Stomach (tissue), 9 donors: ENCODE results near the gene ANXA2. TPM values are rescaled to one million over a fixed set of nuclear protein-coding genes. Genes with fewer than 3 reads are reported as not detected.
A peak's percentile ranks its signal among the peaks of the same experiment; 100 is the strongest.

Experiments used
- DNase-seq, 2 donors: peaks; one replicate each; pipeline versions ENCODE4 v3.0.0 to v3.0.0-alpha.2; 2013 to 2019
- H3K27ac ChIP-seq, 5 donors: fragments of 200-600 bp in 4 of 5; sonication (generic) in 4 of 5; one replicate each; pipeline ENCODE4 v1.5.1; 2013 to 2019; ENCODE audit warnings: mild to moderate bottlenecking in 1 of 5, moderate library complexity in 1 of 5
- H3K27me3 ChIP-seq, 3 donors: fragments of 200-600 bp; sonication (generic); one replicate each; pipeline ENCODE4 v1.5.1; 2017 to 2019; ENCODE audit warnings: mixed run types in 1 of 3
- H3K36me3 ChIP-seq, 4 donors: fragments of 200-600 bp; sonication (generic); 1 replicate in 3 of 4; 2 replicates in 1 of 4; pipeline ENCODE4 v1.5.1; 2016 to 2019
- H3K4me1 ChIP-seq, 4 donors: fragments of 200-600 bp; sonication (generic); one replicate each; pipeline ENCODE4 v1.5.1; 2016 to 2019
- H3K4me3 ChIP-seq, 4 donors: fragments of 200-600 bp; sonication (generic) in 3 of 4; one replicate each; pipeline ENCODE4 v1.5.1; 2016 to 2019; ENCODE audit warnings: mild to moderate bottlenecking in 1 of 4
- H3K9me3 ChIP-seq, 4 donors: fragments of 200-600 bp; sonication (generic); one replicate each; pipeline ENCODE4 v1.5.1; 2016 to 2019
- CTCF ChIP-seq, 7 experiments: fragments of 450-650 bp in 4 of 7; fragments of 200-600 bp in 3 of 7; sonication (generic) in 3 of 7; IDR thresholded peaks; one replicate each; pipeline ENCODE4 v1.5.1; 2016 to 2019; ENCODE audit warnings: antibody characterized with exemption in 7 of 7, control low read depth in 2 of 7, mild to moderate bottlenecking in 1 of 7
- EP300 ChIP-seq: sonication (generic); formaldehyde crosslinking; IDR thresholded peaks from one replicate; pipeline ENCODE4 v1.6.1; 2017; ENCODE audit warnings: antibody characterized with exemption
- POLR2A ChIP-seq, 4 donors: fragments of 450-650 bp; IDR thresholded peaks; one replicate each; pipeline ENCODE4 v1.6.1; 2016; ENCODE audit warnings: antibody characterized with exemption in 4 of 4, control low read depth in 2 of 4, mild to moderate bottlenecking in 1 of 4, moderate library complexity in 1 of 4
- POLR2AphosphoS5 ChIP-seq, 3 donors: sonication (generic); formaldehyde crosslinking; IDR thresholded peaks; one replicate each; pipeline ENCODE4 v1.6.1; 2016; ENCODE audit warnings: antibody characterized with exemption in 3 of 3
- WGBS, 5 donors: extraction: QIAGEN DNeasy Blood & Tissue Kit in 3 of 5; methylation state at CpG; one replicate each; pipeline versions ENCODE4 v1.1.5 to v1.1.7; 2013 to 2018; 5-methylcytosine and 5-hydroxymethylcytosine counted together
- intact Hi-C: fragments of 100-400 bp; cut with DNase I; formaldehyde crosslinking; loops from one replicate; pipeline ENCODE4 v1.15.1; 2023; ENCODE audit warnings: low total_unique reads
- polyA plus RNA-seq, 3 donors: library from polyadenylated mRNA; stranded (reverse); fragments of 200-250 nt; gene quantifications; one replicate each; pipeline ENCODE4 v1.2.3, GENCODE V29; 2013
- total RNA-seq, 5 donors: library from RNA; depleted of rRNA; stranded (reverse); fragments of >200 nt; gene quantifications; one replicate each; pipeline versions ENCODE4 v1.1.0 to v1.2.3, GENCODE V29; 2014 to 2016
- donor health status: healthy with polysubstance abuse.
- donor health status: Bipolar disorder and iron deficiency.
- donor health status: healthy.

Gene ANXA2
- total and polyA plus RNA-seq, 8 donors = 292 to 1,332 (median 538) TPM

GRCh38 chr15:60442031-60442650 is 44.4 kb upstream of the ANXA2 start:
- H3K4me3 ChIP-seq = no peak overlapping the region
- 74 to 97% (median 89%) methylated on average over 2 of the region's 2 CpGs for whole genome bisulfite sequencing, 5 donors
- intact Hi-C loops = no loop called here
- peaks cover 7 to 53% (median 40%) of the 10 kb centered on the region in 4 donors for H3K36me3 ChIP-seq
- H3K27me3 ChIP-seq = no peaks in the 10 kb centered on the region
- H3K27ac ChIP-seq = no peak overlapping the region
- H3K4me1 ChIP-seq = peaks cover 0 to 7% (median 0%) of the 10 kb centered on the region in 4 donors
- TF ChIP-seq POLR2AphosphoS5 (IDR thresholded peaks at IDR 0.05) (no peak), POLR2A (IDR thresholded peaks at IDR 0.05) (no peak), CTCF (IDR thresholded peaks at IDR 0.05) (no peak), EP300 (no peak)
- no peak for DNase-seq
- H3K9me3 ChIP-seq = no peaks in the 10 kb centered on the region

DNA sequence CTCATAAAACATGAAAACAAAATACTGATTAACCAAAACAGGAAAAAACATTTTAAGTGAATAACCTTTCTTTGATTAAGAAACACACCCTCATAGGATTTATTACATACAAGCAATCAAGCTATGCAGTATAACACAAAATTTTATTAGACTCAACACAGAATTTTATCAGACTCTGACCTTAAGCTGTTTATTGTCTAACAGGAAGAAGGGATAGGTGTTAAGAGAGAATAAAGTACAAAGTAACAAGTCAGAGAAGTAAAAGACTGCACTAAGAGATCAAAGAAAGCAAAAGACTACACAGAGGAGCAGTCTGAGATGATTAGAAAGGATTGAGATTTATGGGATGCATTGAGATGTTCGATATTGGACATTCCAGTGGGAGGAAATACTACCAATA is 43.5 kb upstream of the ANXA2 start:
- no peak overlapping the region for H3K27ac ChIP-seq
- H3K27me3 ChIP-seq = no peaks in the 10 kb centered on the region
- intact Hi-C loops = no loop called here
- H3K9me3 ChIP-seq = no peaks in the 10 kb centered on the region
- TF ChIP-seq CTCF (IDR thresholded peaks at IDR 0.05) (no peak), POLR2A (IDR thresholded peaks at IDR 0.05) (no peak), EP300 (no peak), POLR2AphosphoS5 (IDR thresholded peaks at IDR 0.05) (no peak)
- no peak for DNase-seq
- peaks cover 0 to 7% (median 0%) of the 10 kb centered on the region in 4 donors for H3K4me1 ChIP-seq
- H3K4me3 ChIP-seq = no peak overlapping the region
- 71 to 89% (median 83%) methylated on average over 1 of the region's 1 CpG for WGBS, 5 donors
- H3K36me3 ChIP-seq = peaks cover 7 to 50% (median 35%) of the 10 kb centered on the region in 4 donors

DNA sequence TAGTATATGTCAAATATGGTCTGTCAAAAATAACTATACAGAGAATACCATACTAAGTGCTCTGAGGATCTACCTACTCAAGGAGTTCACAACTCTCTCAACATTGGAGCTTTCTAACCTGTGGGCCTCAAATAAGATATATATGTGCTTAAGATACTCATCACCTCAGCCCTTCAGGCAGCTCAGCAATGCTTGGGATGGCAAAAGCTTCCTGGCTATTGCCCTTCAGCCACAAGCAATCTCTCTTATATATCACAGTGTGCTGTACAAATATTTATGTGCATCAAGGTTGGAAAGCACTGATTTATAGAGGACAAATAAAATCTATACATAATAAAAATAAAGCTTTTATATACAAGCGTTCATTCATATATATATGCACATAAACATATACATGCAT is 40.9 kb upstream of the ANXA2 start:
- no peaks in the 10 kb centered on the region for H3K9me3 ChIP-seq
- H3K27me3 ChIP-seq = no peaks in the 10 kb centered on the region
- intact Hi-C loops = no loop called here
- peaks cover 7 to 69% (median 55%) of the 10 kb centered on the region in 4 donors for H3K36me3 ChIP-seq
- TF ChIP-seq POLR2AphosphoS5 (IDR thresholded peaks at IDR 0.05) (no peak), POLR2A (IDR thresholded peaks at IDR 0.05) (no peak), EP300 (no peak)
- WGBS, 5 donors = 80 to 93% (median 89%) methylated on average over 1 of the region's 1 CpG
- no peak overlapping the region for H3K4me3 ChIP-seq
- DNase-seq = no peak
- no peak overlapping the region for H3K27ac ChIP-seq
- peaks cover 0 to 4% (median 0%) of the 10 kb centered on the region in 4 donors for H3K4me1 ChIP-seq

DNA sequence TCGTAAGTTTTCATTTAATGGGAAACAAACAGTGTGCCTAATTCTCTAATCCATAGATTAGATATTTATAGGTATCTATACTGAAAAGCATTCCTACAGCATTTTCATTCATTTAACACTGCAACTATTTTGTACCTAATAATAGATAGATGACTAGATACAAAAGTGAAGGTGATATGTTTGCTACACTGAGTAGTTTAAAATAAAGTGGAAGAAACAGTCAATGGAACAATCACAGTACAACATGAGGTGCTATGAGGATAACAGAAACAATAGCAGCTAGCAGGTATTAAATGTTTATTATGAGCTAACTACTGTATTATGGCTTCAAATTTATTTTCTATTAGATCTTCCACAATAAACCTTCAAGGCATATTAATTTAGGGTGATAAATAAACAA is 31.1 kb upstream of the ANXA2 start:
- H3K27me3 ChIP-seq = no peaks in the 10 kb centered on the region
- peaks cover 0 to 25% (median 8%) of the 10 kb centered on the region in 4 donors for H3K4me1 ChIP-seq
- peaks cover 0 to 52% (median 38%) of the 10 kb centered on the region in 4 donors for H3K36me3 ChIP-seq
- TF ChIP-seq CTCF (IDR thresholded peaks at IDR 0.05) (no peak), POLR2A (IDR thresholded peaks at IDR 0.05) (no peak), EP300 (no peak), POLR2AphosphoS5 (IDR thresholded peaks at IDR 0.05) (no peak)
- H3K4me3 ChIP-seq = no peak overlapping the region
- no peaks in the 10 kb centered on the region for H3K9me3 ChIP-seq
- WGBS, 5 donors = 91 to 98% (median 96%) methylated on average over 1 of the region's 1 CpG
- no peak for DNase-seq
- intact Hi-C loops = no loop called here
- no peak overlapping the region for H3K27ac ChIP-seq

DNA sequence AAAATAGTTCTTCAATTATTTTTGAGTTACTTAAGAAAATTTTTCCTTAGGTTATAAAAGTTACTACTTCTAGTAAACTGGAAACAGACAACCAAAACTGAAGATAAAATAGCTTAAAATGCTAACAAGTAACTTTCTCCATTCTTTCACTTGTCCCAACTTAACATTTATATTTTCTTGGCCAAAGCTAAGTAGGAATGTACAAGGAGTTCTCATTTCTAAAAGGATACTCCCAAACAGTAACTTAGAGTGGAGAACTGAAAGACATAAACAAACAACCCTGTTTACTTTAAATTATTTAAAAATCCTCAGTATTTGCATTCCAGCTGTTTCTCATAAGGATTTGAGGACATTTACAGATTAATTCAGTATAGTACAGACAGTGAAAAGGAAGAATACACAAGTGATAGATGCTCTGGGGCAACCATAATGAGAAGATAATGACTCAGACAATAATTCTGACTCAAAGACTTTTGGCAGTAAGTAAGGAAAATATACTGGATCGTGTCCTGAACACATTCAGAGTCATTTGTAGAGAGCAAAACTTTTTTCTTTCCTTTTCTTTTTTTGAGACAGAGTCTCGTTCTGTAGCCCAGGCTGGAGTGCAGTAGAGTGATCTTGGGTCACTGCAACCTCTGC is 29.2 kb upstream of the ANXA2 start:
- intact Hi-C loops = no loop called here
- peak overlapping the region in 4 of 5 donors; percentile 31 to 47 (median 40) for H3K27ac ChIP-seq
- TF ChIP-seq POLR2AphosphoS5 (IDR thresholded peaks at IDR 0.05) = peak in 1 of 3 donors; percentile 28
- TF ChIP-seq EP300 = no peak
- no peak for TF ChIP-seq POLR2A (IDR thresholded peaks at IDR 0.05)
- TF ChIP-seq CTCF (IDR thresholded peaks at IDR 0.05) = no peak

More for the DNA sequence above, 29.2 kb upstream of the ANXA2 start:
- Histone ChIP-seq H3K9me3 (no peaks in the 10 kb centered on the region), H3K4me1 (peaks cover 9 to 45% (median 18%) of the 10 kb centered on the region in 4 donors), H3K27me3 (no peaks in the 10 kb centered on the region), H3K4me3 (no peak overlapping the region), H3K36me3 (peaks cover 0 to 43% (median 26%) of the 10 kb centered on the region in 4 donors)
- peak in 1 of 2 donors; percentile 62 for DNase-seq
- WGBS, 5 donors = 45 to 74% (median 56%) methylated on average over 2 of the region's 2 CpGs
